T47D (cell line): Measurements from ENCODE around the gene ANO2.
A peak's percentile ranks its signal among the peaks of the same experiment; 100 is the strongest.
"Not testable (repeated sequence)": the region's sequence is repeated elsewhere in the genome, so short reads cannot be mapped to it uniquely, and the experiment has no call there.

Experiments
- DNase-seq, 2 experiments: peaks; one replicate each; pipeline versions ENCODE4 v3.0.0 to v3.0.0-alpha.2; 2011 to 2012; ENCODE audit warnings: low read depth in 1 of 2, low spot score in 1 of 2
- JUND ChIP-seq: IDR thresholded peaks from 2 replicates; pipeline ENCODE4 v1.6.1; 2012; ENCODE audit warnings: low read depth
- in situ Hi-C: cut with HindIII; loops from 2 replicates; pipeline ENCODE4 v1.10.0; 2016; ENCODE audit warnings: low sequenced_read_pairs, low pct_unique_long_range_greater_than_20kb

Gene ANO2

DNA sequence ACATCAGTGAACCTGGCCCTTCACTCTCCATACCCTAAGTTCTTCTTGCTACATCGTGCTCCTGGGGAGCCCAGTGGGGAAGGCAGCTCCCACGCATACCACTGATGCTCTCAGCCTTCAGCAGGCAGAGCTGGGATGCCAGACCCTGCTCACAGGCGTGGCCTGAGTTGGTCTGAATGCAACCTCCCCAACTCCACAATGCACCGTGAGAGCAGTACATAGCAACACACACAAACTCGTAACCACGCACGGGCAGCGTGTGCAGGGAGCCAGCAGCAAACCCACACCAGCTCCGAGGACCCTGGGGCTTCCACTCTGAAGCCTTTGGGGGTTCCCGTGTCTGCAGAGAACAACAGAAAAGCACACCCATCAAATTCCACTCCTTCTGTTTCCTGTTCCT, 37.3 kb downstream of the ANO2 start:
- no peak for TF ChIP-seq JUND
- DNase-seq, result no peak
- in situ Hi-C loops, result no loop called here

DNA sequence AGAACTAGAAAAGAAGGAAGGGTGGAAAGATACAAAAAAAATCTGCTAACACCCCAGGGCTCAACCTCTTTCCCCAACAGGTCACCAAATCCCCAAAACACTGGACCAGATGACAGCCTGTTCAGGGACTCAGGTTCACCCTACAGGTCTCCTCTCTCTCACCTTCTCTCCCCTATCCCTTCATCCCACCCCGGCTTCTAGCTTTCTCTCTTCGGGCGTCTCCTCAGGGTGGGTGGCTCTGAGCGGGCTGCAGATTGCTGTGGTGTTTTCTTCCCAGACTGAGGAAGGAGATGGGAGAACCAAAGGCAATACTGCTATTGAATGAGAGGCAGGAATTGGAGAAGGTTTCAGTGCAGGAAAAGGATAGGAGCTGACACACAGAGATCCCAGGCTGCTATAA, 39.3 kb downstream of the ANO2 start:
- no peak for DNase-seq
- no peak for TF ChIP-seq JUND
- in situ Hi-C loops, result no loop called here

DNA sequence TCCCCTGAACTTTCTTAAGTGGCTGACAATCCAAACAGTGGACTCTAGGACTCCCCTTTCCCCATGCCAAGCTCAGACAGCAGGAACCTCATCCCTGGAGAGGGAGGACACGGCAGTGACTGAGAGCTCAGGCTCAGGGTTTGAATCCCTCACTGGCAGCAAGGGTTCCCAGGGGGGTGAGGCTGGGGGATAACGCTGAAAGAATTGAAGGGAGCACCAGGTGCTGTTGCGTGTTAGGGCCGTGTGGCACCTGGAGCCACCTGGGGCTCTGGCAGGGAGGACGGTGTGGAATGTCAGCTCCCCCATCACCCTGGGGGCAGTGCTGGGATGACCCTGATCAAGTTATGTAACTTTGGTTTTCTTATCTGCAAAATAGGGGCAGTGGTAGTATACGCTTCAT, 40.1 kb downstream of the ANO2 start:
- DNase-seq, result no peak
- in situ Hi-C loops, result no loop called here
- no peak for TF ChIP-seq JUND

DNA sequence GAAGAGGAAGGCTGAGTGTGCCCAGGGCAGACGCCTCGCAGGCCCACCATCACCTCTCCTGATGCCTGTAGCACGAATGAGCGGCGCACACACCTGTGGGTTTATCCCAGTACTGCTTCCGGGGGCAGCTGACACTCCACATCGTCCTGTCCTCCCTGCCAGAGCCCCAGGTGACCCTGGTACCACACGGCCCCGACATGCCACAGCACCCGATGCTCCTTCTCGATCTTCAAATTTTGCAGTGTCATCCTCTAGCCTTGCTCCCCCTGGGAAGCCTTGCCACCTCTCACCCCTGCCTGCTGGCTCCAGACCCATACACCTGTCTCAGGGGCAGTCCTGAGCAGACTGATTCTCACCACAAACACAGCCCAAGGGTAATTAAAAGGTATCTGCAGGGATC, 40.6 kb downstream of the ANO2 start:
- no peak for DNase-seq
- in situ Hi-C loops, result no loop called here
- TF ChIP-seq JUND, result no peak

DNA sequence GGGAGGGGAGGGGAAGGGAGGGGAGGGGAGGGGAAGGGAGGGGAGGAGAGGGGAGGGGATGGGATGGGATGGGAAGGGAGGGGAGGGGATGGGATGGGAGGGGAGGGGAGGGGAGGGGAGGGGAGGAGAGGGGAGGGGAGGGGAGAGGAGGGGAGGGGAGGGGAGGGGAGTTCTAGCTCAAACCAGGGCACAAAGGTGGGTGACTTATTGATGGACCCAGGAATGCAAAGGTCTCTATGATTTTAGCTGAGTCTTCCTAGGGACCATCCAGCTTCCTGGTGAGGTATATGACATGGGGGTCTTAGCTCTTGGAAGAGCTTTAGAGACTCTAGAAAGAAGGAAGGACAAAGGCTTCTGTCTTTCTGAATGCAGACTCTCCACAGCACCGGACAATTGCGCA, 42.3 kb downstream of the ANO2 start:
- in situ Hi-C loops, result no loop called here

DNA sequence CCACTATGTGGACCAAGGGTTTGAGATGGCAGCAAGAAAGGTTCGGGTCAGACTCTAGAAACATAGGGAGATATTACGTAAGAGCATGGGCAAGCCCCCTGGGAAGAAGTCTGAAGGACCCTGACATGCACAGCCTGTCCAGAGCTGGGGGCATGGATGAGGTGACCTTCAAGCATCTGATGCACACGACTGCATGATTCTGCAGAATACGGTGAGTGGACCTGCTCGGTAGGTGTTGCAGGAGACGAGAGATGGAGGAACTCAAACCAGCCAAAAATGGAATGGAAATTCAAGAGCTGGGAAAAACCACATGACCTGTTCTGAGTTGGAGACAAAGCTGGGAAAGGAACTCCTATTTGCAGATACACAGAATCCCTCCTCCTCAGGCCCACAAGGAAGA, 43.6 kb downstream of the ANO2 start:
- TF ChIP-seq JUND, result no peak
- DNase-seq, result no peak
- in situ Hi-C loops, result no loop called here

More for the DNA sequence above, 42.3 kb downstream of the ANO2 start:
- no peak for DNase-seq
- no peak for TF ChIP-seq JUND

DNA sequence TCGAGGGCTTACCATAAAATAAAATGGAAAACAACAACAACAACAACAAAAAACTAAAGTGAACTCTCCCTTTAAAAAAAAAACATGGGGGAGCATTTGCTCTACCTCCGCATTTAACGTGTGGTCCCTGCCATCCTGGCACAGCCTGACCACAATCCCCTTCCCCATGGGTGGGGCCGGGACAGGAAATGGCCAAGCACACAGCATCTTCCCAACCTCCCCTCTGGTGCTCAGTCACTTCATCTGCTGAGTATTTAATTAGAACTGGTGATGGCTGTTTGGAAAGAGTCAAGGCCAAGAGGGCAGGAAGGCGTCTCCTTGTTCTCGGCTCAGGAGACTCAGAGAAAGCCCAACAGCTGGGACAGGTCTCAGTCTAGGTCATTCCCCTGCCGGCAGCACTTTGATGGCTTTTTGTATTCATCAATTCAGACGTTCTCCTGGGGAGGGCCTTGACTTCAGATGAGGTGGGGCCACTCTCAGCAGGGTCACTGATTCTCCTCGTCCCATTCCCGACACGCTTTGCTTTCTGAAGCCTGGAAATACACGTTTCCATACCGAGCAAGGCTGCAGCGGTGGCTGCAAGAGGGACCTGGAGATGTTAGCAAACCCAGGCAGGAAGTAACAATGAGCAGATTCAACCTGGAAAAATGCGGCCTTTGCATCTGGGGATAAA, 44.4 kb downstream of the ANO2 start:
- no peak for TF ChIP-seq JUND
- in situ Hi-C loops, result no loop called here
- DNase-seq, result no peak

DNA sequence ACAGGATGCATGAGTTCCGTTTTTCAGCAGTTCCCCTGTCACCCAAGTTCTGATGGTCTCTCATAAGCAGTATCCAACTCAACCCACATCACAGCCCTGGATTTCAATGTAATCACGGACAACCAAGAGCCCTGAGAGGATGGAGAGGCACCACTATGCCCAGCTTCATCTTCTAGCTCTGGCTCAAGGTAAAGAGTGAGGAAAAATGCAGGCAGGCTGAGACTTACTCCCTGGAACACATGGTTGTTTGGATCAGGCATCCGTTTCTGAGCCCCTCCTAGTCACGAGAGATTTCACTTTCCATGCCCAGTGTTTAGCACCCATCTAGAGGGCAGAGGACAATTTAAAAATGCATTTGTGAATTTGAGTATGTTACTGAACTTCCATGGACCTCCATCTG, 45.0 kb downstream of the ANO2 start:
- no peak for DNase-seq
- in situ Hi-C loops, result no loop called here
- TF ChIP-seq JUND, result no peak

DNA sequence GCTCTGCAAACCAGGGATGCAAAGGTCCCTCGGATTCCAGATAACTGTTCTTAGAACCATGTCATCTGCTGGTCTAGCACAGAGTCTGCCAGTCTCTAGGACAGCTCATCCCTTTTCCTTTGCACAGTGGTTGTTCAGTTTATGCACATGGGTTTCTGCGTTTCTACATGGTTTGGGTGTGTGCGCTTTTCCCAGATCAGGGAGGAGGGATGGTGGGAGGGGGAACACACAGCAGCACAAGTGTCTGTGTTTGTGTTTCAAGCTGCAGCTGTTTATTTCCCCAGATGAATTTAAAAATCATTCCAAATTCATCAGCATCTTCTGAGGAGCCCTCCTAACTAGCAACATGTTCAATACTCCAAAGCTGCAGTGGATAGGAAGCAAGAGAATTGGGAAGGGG, 45.4 kb downstream of the ANO2 start:
- in situ Hi-C loops, result no loop called here
- no peak for DNase-seq
- no peak for TF ChIP-seq JUND

DNA sequence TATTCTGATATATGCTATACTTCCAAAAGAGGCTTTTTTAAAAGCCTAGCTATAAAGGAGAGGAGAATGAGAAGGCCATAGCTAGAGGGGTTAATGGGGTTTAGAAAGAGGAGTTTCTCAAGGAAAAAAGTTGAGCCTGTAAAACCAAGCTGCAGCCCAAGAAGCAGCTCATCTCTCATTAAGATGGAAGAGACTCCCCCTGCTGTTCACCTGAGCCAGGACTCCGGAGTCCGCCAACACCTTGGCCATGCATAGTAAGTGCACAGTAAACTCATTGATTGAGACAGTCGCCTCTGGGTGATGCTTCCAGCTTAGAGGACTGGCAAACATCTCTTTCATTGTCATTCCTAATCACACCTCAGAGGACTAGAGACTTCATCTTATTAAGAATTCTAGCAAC, 46.2 kb downstream of the ANO2 start:
- in situ Hi-C loops, result no loop called here
- DNase-seq, result peak in 1 of 2 experiments; percentile 4
- TF ChIP-seq JUND, result no peak

DNA sequence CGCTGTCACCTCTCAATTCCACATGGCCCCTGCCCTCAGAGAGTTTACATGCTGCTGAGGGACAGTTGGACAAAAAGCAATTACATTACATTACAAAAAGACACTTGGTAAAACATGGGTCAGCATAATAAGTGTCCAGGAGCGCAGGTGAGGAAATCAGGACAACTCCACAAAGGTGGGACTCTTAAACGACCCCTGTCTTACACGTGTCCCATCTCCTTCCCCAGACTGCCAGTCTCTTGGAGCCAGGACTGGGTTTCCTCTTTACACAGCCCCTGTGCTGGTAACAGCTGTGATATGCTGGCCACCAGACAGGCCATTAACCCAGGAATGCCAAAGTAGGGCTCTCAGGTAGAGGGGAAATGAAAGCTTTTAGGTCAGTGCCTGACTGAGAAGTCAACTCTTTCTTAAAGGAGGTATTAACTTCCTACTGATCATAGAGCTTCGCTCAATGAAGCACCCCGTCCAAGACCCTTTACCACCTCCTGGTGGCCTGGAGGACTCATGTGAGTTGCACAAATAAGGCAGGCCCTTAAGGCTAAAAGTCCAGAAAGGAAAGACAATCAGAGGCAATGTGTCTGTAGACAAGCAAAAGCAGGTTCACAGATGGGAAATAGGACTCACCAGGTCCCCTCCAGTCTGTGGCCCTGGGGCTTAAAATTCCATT, 55.5 kb downstream of the ANO2 start:
- in situ Hi-C loops, result no loop called here

DNA sequence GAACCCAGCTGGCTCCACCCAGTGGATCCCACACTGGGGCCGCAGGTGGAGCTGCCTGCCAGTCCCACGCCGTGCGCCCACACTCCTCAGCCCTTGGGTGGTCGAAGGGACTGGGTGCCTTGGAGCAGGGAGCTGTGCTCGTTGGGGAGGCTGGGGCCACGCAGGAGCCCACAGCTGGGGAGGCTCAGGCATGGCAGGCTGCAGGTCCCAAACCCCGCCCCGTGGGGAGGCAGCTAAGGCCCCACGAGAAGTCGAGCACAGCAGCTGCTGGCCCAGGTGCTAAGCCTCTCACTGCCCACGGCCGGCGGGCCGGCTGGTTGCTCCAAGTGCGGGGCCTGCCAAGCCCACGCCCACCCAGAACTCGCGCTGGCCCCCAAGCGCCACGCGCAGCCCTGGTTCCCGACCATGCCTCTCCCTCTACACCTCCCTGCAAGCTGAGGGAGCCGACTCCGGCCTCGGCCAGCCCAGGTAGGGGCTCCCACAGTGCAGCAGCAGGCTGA, 56.2 kb downstream of the ANO2 start:
- DNase-seq, result no peak
- TF ChIP-seq JUND, result no peak
- in situ Hi-C loops, result no loop called here

More for the DNA sequence above, 55.5 kb downstream of the ANO2 start:
- peak in 1 of 2 experiments; percentile 1 for DNase-seq
- TF ChIP-seq JUND, result no peak

DNA sequence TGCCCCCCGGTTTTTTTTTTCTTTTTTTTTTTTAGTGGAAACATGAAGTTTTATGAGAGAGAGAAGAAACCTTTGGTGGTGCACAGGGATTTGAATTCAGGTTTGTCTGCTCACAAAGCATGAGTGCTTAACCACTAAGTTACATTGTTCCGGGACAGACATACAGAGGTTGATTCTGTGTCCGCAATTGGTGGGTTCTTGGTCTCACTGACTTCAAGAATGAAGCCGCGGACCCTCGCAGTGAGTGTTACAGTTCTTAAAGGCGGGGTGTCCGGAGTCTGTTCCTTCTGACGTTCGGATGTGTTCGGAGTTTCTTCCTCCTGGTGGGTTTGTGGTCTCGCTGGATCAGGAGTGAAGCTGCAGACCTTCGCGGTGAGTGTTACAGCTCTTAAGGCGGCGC, 57.2 kb downstream of the ANO2 start:
- DNase-seq, in situ Hi-C loops: not testable (repeated sequence)
